VCaP (cell line): Measurements from ENCODE around the gene TOLLIP.
A peak's percentile ranks its signal among the peaks of the same experiment; 100 is the strongest.

ENCODE experiments used
- H3K27ac ChIP-seq: fragments of 450-650 bp; 2 replicates; pipeline ENCODE4 v1.5.1; 2017
- TF ChIP-seq, protein P1 (sequence below): fragments of 450-650 bp; conservative IDR thresholded peaks from 2 replicates; pipeline ENCODE4 v1.5.1; 2017; ENCODE audit warnings: mild to moderate bottlenecking, moderate library complexity

The TOLLIP gene

GRCh38 chr11:1298695-1299492, 10.5 kb downstream of the TOLLIP start:
- peak overlapping the region; percentile 97 for H3K27ac ChIP-seq

GRCh38 chr11:1297576-1298473, 11.6 kb downstream of the TOLLIP start:
- peak overlapping the region; percentile 97 for H3K27ac ChIP-seq
- TF ChIP-seq, protein P1, sequence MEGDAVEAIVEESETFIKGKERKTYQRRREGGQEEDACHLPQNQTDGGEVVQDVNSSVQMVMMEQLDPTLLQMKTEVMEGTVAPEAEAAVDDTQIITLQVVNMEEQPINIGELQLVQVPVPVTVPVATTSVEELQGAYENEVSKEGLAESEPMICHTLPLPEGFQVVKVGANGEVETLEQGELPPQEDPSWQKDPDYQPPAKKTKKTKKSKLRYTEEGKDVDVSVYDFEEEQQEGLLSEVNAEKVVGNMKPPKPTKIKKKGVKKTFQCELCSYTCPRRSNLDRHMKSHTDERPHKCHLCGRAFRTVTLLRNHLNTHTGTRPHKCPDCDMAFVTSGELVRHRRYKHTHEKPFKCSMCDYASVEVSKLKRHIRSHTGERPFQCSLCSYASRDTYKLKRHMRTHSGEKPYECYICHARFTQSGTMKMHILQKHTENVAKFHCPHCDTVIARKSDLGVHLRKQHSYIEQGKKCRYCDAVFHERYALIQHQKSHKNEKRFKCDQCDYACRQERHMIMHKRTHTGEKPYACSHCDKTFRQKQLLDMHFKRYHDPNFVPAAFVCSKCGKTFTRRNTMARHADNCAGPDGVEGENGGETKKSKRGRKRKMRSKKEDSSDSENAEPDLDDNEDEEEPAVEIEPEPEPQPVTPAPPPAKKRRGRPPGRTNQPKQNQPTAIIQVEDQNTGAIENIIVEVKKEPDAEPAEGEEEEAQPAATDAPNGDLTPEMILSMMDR = no peak

More at GRCh38 chr11:1298695-1299492, 10.5 kb downstream of the TOLLIP start:
- TF ChIP-seq, protein P1 = no peak

DNA sequence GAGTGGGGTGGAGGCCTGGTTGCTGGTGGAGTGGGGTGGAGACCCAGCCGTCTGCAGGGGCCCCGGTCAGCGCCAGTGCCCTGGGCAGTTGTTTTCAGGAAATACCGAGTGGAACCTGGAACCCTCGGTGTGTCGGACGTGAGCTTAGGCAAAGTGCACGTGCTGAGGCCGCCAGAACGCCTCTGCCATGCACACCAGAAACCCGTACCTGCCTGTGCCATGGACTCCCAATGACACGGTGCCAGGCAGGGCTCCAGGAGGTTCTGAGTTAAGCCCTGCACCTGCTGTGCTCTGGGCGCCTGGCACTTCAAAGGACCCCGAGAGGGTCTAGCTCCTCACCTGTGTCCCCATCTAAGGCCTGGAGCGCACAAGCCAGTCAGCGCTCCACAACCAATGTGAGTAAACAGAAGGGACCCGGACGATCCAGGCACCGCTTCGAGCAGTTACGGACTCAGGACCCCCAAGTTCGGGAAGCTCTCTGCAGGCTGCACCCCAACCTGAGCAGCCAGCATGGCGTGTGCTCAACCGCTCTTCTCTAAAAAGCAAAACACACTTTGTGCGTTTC, 12.3 kb downstream of the TOLLIP start:
- H3K27ac ChIP-seq = peak overlapping the region; percentile 97

DNA sequence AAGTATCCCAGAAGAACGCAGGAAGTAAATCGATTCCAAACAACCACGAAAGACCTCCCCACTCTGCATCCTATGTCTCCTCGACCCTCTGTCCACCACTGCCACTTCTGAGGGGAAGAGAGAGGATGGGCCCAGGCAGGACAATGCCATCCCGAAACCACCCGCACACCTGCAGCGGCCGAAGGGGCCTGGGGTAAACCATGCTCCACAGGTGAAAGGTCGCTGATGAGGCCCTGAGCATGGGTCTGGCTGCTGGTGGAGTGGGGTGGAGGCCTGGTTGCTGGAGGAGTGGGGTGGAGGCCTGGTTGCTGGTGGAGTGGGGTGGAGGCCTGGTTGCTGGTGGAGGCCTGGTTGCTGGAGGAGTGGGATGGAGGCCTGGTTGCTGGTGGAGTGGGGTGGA, 13.1 kb downstream of the TOLLIP start:
- peak overlapping the region; percentile 26 for H3K27ac ChIP-seq
- TF ChIP-seq, protein P1 = no peak

More for the DNA sequence above, 12.3 kb downstream of the TOLLIP start:
- TF ChIP-seq, protein P1 = no peak

- TF ChIP-seq, protein P1 = no peak
- peak overlapping the region; percentile 26 for H3K27ac ChIP-seq
These were observed 13.8 kb downstream of the TOLLIP start for GRCh38 chr11:1295591-1295990.

DNA sequence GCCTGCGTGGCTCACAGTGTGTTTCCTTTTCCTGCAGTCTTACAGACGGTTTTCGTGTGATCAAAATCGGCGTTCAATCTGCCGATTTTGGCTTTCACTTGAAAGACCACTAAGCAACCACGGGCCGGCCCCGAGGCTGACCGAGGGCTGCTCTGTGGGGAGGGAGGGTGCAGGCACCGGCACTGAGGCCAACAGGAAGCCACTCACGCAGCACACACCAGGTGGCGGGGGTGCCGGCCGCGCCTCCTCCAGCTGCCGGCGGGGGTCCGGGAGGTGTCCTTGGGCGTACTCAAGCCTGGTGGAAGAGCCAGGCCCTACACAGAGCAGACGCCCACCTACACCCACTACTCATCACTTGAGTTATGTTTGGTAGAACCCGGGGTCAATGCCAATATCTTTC, 14.3 kb downstream of the TOLLIP start:
- TF ChIP-seq, protein P1 = no peak
- H3K27ac ChIP-seq = peak overlapping the region; percentile 26

DNA sequence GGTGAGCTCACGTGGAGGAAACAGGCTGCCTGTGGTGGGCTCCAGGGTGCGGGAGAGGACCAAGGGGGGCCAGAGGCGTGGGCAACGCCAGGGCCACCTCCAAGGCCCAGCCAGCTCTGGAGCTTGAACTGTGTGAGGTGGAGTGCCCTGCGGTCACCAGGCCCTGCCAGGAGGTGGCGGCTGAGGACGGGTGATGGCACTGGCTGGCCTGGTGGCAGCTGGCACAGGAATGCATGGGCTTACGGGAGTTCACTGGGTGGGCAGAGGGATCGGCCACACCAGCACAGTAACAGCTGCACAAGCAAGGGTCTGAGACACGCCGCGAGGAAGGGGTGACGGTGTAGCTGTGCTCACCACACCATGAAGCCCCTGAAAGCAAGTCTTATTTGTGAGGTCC, 15.8 kb downstream of the TOLLIP start:
- H3K27ac ChIP-seq = no peak overlapping the region
- TF ChIP-seq, protein P1 = peak; percentile 69
